Muscle of leg (tissue), 11 donors: Measurements from ENCODE around the gene C17orf50. TPM values are rescaled to one million over a fixed set of nuclear protein-coding genes. Genes with fewer than 3 reads are reported as not detected.

Experiments
- DNase-seq: peaks from one replicate; pipeline ENCODE4 v3.0.0; 2013
- H3K27ac ChIP-seq: one replicate; pipeline ENCODE4 v1.5.1; 2013; ENCODE audit warnings: mild to moderate bottlenecking, low read length, control low read depth
- H3K27me3 ChIP-seq: one replicate; pipeline ENCODE4 v1.6.1; 2013; ENCODE audit warnings: low read length; ENCODE audit not compliant: control insufficient read depth, insufficient read depth
- H3K36me3 ChIP-seq: one replicate; pipeline ENCODE4 v1.6.1; 2013; ENCODE audit warnings: low read length; ENCODE audit not compliant: control insufficient read depth, insufficient read depth
- H3K4me1 ChIP-seq: one replicate; pipeline ENCODE4 v1.6.1; 2013; ENCODE audit warnings: low read length; ENCODE audit not compliant: control insufficient read depth, insufficient read depth
- H3K4me3 ChIP-seq: one replicate; pipeline ENCODE4 v1.5.1; 2013; ENCODE audit warnings: low read length, control low read depth
- H3K9me3 ChIP-seq: replicated peaks from 2 replicates; pipeline ENCODE4 v1.6.1; 2013; ENCODE audit warnings: low read depth, low read length; ENCODE audit not compliant: control insufficient read depth
- WGBS: methylation state at CpG from one replicate; pipeline ENCODE4 v1.1.5; 2013; ENCODE audit warnings: missing lambda C conversion rate; ENCODE audit not compliant: insufficient coverage; 5-methylcytosine and 5-hydroxymethylcytosine counted together
- polyA plus RNA-seq, 8 donors: library from polyadenylated mRNA; unstranded; fragments of 120-200 nt; gene quantifications; one replicate each; pipeline versions ENCODE4 v1.2.1 to v1.2.3, GENCODE V29; 2013; ENCODE audit warnings: inconsistent platforms in 1 of 8, low replicate concordance in 1 of 8; ENCODE audit not compliant: insufficient read length in 8 of 8, insufficient read depth in 1 of 8
- total RNA-seq: library from RNA; stranded (reverse); fragments of 120-200 nt; gene quantifications from one replicate; pipeline ENCODE4 v1.2.4, GENCODE V29; 2013

C17orf50 gene
- total and polyA plus RNA-seq, 9 donors: not detected

DNA sequence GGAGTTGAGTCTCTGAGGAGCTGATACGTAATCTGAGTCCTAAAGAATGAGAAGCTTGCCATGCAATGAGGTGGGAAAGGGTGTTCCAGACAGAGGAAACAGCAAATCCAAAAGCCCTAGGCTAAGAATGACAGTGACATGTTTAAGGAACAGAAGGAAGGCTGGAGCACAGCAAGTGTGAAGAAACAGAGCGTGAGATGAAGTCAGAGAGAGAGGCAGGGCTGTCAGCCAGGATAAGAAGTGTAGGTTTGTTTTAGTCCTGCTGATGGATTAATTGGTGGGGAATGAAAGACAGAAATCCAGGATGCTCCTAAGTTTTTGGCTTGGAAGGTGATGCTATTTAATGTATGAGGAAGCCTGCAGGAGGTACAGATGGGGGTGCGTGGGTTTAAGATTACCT, 20.3 kb downstream of the C17orf50 start:
- H3K27ac ChIP-seq: no peak overlapping the region
- H3K27me3 ChIP-seq: peaks cover 3% of the 10 kb centered on the region
- H3K36me3 ChIP-seq: no peaks in the 10 kb centered on the region
- WGBS: 22% methylated on average over 3 of the region's 3 CpGs
- H3K4me3 ChIP-seq: no peak overlapping the region
- H3K9me3 ChIP-seq: no peaks in the 10 kb centered on the region
- peaks cover 5% of the 10 kb centered on the region for H3K4me1 ChIP-seq
- no peak for DNase-seq

DNA sequence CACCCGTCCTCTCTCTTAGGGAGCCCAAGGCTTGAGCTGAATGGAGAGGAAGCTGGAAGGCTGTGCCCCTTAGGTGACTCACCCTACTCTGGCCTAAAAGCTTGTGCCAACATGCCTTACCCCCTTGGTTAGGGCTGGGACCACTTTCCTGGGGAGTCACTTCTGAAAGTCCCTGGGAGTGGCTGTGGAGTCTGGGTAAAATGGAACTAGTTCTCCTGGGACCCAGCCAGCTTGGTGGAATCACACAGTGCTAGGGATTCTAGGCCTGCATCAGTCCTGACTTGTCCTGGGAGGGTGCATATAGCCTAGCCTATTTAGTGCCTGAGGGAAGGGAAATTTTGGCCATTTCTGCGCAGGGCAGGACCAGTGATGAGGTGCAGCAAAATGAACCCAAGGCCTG, 24.2 kb downstream of the C17orf50 start:
- peaks cover 5% of the 10 kb centered on the region for H3K4me1 ChIP-seq
- peaks cover 2% of the 10 kb centered on the region for H3K27me3 ChIP-seq
- no peak for DNase-seq
- no peak overlapping the region for H3K27ac ChIP-seq
- H3K9me3 ChIP-seq: no peaks in the 10 kb centered on the region
- H3K4me3 ChIP-seq: no peak overlapping the region
- H3K36me3 ChIP-seq: no peaks in the 10 kb centered on the region
- 86% methylated on average over 1 of the region's 2 CpGs for WGBS

DNA sequence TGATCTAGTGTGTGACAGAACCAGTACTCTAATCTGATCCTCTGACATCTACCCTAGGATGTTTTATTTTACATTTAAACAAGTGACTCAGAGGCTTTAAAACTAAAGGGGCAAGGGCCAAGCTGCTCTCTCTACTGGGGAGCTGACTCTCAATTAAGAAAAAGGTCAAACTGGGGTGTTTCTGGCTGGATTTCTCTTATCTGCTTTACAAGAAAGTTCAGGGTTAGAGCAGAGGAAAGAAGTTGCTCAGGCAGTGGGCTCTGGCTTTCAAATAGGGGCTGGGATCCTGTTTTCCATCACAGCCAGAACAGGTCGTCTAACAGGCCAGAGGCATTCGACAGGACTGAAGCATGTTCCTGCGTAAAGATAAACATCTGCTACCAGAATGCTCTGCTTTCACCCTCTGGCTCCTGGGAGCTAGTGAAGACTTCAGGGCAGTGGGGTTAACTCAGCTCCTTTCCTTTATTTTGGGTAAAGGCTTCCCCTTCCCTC, 26.3 kb downstream of the C17orf50 start:
- H3K27me3 ChIP-seq: peaks cover 6% of the 10 kb centered on the region
- no peak overlapping the region for H3K27ac ChIP-seq

DNA sequence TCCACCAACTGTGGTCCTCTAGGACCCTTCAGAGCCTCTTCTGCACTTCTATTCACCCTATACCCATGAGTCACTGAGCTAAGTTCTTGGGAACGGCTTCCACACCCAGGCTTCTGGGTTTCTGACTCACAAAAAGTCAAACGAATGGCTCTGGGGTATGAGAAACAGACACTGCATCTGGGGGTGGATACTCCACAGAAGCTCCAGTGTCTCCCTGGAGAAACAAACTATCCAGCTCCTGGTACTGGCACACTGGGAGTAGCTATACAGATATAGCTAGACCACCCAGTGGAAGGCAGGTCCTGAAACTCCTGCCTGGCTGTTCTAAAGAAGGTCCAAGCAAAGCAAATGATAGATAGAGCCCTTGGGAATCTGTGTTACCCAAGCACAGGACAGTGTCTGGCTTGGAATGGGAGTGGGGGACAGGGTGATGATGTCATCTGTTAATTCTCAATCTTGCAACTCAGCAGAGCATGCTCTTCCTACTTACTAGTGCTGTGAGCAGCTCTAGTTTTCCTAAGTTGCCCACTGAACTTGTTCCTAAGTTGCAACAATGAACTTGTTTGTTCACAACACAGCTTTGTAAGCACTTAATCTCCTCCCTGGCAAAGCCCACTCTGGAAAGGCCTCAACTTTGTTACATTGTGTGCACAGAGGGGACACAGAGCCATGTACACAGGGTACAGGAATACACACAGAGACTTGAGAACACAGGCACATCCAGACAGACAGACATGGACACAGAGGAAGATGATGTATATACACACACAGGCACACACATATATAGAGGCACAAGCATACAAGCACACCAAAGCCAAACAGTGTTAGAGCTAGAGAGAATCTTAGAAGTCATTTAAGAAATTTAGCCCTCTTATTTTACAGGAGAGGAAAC, 28.0 kb downstream of the C17orf50 start:
- WGBS: no CpG with 5 or more reads among the region's 2 CpGs
- Histone ChIP-seq H3K27me3 (peaks cover 17% of the 10 kb centered on the region), H3K4me1 (no peaks in the 10 kb centered on the region), H3K9me3 (no peaks in the 10 kb centered on the region), H3K4me3 (no peak overlapping the region), H3K27ac (no peak overlapping the region), H3K36me3 (no peaks in the 10 kb centered on the region)
- no peak for DNase-seq

More for the DNA sequence above, 26.3 kb downstream of the C17orf50 start:
- Histone ChIP-seq H3K36me3 (no peaks in the 10 kb centered on the region), H3K9me3 (no peaks in the 10 kb centered on the region), H3K4me1 (peaks cover 5% of the 10 kb centered on the region), H3K4me3 (no peak overlapping the region)
- DNase-seq: no peak
- 20% methylated on average over 1 of the region's 3 CpGs for WGBS

DNA sequence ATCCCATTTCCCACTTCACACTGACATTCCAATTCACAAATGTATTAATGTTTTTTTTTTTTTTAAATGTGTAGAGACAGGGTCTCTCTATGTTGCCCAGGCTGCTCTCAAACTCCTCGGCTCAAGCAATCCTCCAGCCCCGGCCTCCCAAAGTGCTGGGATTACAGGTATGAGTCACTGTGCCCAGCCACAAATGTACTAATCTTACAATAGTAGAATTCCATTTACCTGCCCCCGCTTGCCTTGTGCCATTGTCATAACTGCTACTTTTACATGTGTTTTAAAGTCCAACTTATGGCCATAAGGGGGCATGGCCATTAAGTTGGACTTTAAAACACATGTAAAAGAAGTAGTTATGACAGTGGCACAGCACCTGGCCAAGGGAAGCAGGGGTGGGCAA, 30.2 kb downstream of the C17orf50 start:
- DNase-seq: no peak
- Histone ChIP-seq H3K4me3 (no peak overlapping the region), H3K4me1 (peaks cover 9% of the 10 kb centered on the region), H3K36me3 (no peaks in the 10 kb centered on the region), H3K27me3 (peaks cover 36% of the 10 kb centered on the region), H3K9me3 (no peaks in the 10 kb centered on the region), H3K27ac (no peak overlapping the region)
- WGBS: 71% methylated on average over 2 of the region's 3 CpGs

DNA sequence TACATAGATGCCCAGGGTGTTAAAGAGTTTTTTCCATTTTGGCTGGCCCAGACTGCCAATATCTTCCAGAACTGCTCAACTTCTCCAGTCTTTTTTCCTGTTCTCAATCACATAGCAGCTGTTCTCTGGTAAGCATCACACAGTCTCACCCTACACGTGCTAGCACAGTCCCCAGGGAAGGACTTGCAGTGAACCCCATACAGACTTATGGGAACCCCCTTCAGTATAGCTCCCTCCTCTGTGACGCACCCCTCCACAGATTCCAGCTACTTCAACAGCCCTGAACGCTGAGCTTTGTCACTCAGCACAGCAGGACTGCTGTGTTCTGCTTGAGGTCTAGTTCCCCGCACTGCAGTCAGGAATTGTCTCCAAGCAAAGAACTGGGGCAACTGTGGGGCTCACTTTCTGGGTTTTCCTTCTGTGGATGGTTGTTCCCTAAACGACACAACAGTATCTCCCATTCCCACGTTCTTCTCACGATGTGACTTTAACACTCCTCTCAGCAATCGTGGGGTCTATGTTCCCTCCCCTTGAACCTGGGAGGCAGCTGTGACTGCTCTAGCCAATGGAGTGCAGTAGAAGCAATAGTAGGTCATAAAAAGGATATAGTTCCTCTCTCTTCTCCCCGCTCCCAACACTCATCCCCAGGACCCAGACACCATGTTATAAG, 31.1 kb downstream of the C17orf50 start:
- no peaks in the 10 kb centered on the region for H3K36me3 ChIP-seq
- H3K4me3 ChIP-seq: no peak overlapping the region
- H3K4me1 ChIP-seq: peaks cover 11% of the 10 kb centered on the region
- H3K27ac ChIP-seq: no peak overlapping the region
- H3K27me3 ChIP-seq: peaks cover 42% of the 10 kb centered on the region
- whole genome bisulfite sequencing: 45% methylated on average over 3 of the region's 9 CpGs
- no peaks in the 10 kb centered on the region for H3K9me3 ChIP-seq
- no peak for DNase-seq

DNA sequence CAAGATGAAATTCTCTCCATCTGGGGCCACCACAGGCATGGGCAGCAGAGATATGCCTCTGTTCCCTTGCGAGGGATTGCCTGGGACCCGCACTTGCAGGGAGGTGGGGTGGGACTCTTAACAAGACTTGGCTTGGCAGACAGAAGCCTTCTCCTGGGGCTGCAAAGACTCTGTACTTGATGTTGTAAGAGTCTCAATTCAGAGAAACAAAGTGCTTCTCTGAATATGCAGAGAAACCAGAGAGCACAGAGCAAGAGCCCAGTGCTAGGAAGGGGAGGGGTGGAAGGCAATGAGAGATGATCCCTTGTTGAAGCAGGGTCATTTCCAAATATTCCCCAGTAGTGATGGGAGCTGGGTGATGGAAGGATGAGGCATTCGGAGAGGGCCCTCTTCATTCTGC, 32.6 kb downstream of the C17orf50 start:
- Histone ChIP-seq H3K27me3 (peaks cover 53% of the 10 kb centered on the region), H3K4me3 (no peak overlapping the region)
- DNase-seq: no peak

DNA sequence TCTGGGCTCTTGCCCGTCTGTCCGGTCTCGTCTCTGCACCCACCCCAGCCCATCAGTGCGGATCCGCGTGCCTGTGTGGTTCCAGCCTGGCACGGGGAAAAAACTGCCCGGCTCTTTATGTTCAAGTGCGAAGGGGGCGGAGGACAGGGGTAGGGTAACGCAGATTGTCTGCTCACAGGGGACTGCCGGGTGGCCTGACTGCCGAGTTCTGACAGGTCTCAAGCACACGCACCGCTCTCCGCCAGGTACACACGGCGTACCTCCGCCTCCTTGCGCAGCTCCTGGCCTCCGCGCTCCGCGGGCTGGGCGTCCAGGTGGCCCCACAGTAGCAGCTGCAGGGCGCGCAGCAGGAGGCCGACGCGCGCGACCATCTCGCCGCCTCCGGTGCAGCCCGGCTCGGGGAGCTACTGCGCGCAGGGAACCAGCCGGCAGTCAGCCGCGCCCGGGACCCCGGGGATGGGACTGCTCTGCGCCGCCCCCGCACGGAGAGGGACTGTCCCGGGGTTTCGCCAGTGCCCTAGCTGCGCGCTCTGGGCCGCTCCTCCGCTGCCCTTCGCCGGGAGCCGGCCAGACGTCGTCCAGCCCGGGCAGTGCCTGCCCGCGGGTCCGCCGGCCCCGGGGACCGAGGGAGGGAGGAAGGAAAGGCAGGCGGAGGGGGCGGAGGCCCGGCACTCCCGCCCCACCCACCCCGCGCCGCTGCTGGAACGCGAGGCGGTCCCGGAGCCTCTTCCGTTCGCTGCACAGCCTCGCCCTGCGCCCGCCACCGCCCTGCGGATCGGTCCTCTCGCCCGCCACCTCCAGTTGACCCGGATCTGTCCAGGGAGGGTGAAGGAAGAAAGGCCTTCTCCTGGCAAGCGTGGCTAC, 34.6 kb downstream of the C17orf50 start, which contains the start of gene MMP28:
Gene MMP28, minus strand, starts transcription at position 635 of the 864 bp plus-strand sequence. Its CDS starts 264 bp downstream, at position 371.
- Histone ChIP-seq H3K9me3 (no peaks in the 10 kb centered on the region), H3K27ac (no peak within 1 kb of the TSS)
- under 1% methylated on average over 67 of the region's 89 CpGs for WGBS

More for the DNA sequence above, 32.6 kb downstream of the C17orf50 start:
- Histone ChIP-seq H3K4me1 (peaks cover 11% of the 10 kb centered on the region), H3K36me3 (no peaks in the 10 kb centered on the region), H3K27ac (no peak overlapping the region), H3K9me3 (no peaks in the 10 kb centered on the region)
- 67% methylated on average over 3 of the region's 3 CpGs for WGBS

DNA sequence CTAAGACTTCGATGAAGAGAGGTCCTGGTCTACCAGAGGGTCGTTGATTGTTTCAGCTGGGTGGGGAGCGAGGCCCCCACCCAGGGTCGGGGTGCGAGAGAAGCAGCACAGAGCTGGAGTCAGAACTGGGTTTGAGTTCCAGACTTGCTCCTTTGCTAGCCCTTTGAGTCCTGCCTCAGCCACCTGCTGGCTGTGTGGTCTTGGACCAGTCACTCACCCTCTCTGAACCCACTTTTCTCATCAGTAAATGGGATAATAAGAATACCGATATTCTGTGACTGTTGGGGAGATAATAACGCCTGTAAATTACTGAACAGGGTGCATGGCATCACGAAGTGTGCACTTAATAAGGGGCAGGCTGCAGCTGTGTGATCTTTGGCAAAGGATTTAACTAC, 35.2 kb downstream of the C17orf50 start:
- WGBS: 30% methylated on average over 6 of the region's 8 CpGs
- DNase-seq: no peak
- H3K4me1 ChIP-seq: peaks cover 23% of the 10 kb centered on the region
- H3K4me3 ChIP-seq: peak overlapping the region; percentile 25
- peaks cover 51% of the 10 kb centered on the region for H3K27me3 ChIP-seq
- H3K9me3 ChIP-seq: no peaks in the 10 kb centered on the region
- no peak overlapping the region for H3K27ac ChIP-seq
- H3K36me3 ChIP-seq: no peaks in the 10 kb centered on the region

More for the DNA sequence above, 34.6 kb downstream of the C17orf50 start, which contains the start of gene MMP28:
- DNase-seq: peak; percentile 30
- Histone ChIP-seq H3K36me3 (no peaks in the 10 kb centered on the region), H3K4me1 (peaks cover 20% of the 10 kb centered on the region), H3K27me3 (peaks cover 51% of the 10 kb centered on the region), H3K4me3 (peak within 1 kb of the TSS; percentile 25)
